HepG2 (cell line): Measurements from ENCODE around the gene EIF3J. TPM values are rescaled to one million over a fixed set of nuclear protein-coding genes. Genes with fewer than 3 reads are reported as not detected.

Experiments
- ATAC-seq: fragments of 200-7000 bp; cut with Tn5 transposase; 3 replicates; pipeline ENCODE4 v1.9.1; 2020; ENCODE audit warnings: mild to moderate bottlenecking, moderate library complexity
- BruUV-seq: library from RNA; stranded (reverse); fragments of 400-500 nt; replicated peaks from 2 replicates; lab custom pipeline; 2021; lab: Mats Ljungman, UMichigan
- CTCF ChIA-PET: fragments of 300-600 bp; formaldehyde crosslinking; extraction: SDS; loops from one replicate; lab custom pipeline; 2021; ENCODE audit warnings: low total read pairs, inconsistent platforms, low intra/inter-chr PET ratio; lab: Yijun Ruan, JAX
- POLR2A ChIA-PET: fragments of 350-600 bp; sonication (Branson Sonifier 250); formaldehyde crosslinking; loops from one replicate; lab custom pipeline; 2020; ENCODE audit warnings: antibody characterized with exemption, inconsistent platforms; lab: Yijun Ruan, JAX
- DNase-seq: peaks from one replicate; pipeline ENCODE4 v3.0.0-alpha.2; 2015; ENCODE audit warnings: low spot score
- FAIRE-seq: peaks from 3 replicates; lab custom pipeline; 2011; peaks lifted over from hg19 to GRCh38; lab: Jason Lieb, UNC
- H2AFZ ChIP-seq: one replicate; pipeline ENCODE4 v1.6.1; 2011; ENCODE audit warnings: low read length, inconsistent platforms
- H3K27ac ChIP-seq: fragments of 300-600 bp; 3 replicates; pipeline ENCODE4 v1.8.0; 2011; ENCODE audit warnings: mixed run types, mild to moderate bottlenecking, mixed read lengths, low read length, inconsistent platforms; ENCODE audit not compliant: insufficient read depth; ENCODE audit errors: extremely low read length
- H3K27me3 ChIP-seq, 2 experiments: fragments of 200-600 bp in 1 of 2; 2 replicates in 1 of 2; 3 replicates in 1 of 2; pipeline versions ENCODE4 v1.6.0 to v1.8.0; 2011; ENCODE audit warnings: low read length in 2 of 2, mild to moderate bottlenecking in 2 of 2, moderate library complexity in 2 of 2, inconsistent platforms in 1 of 2; ENCODE audit not compliant: insufficient read depth in 2 of 2, control insufficient read depth in 1 of 2
- H3K36me3 ChIP-seq, 2 experiments: fragments of 200-600 bp in 1 of 2; replicated peaks in 1 of 2; 2 replicates in 1 of 2; 3 replicates in 1 of 2; pipeline versions ENCODE4 v1.5.1 to v1.8.0; 2011; ENCODE audit warnings: low read length in 2 of 2, inconsistent platforms in 1 of 2; ENCODE audit not compliant: insufficient read depth in 2 of 2, control insufficient read depth in 1 of 2
- H3K4me1 ChIP-seq: 2 replicates; pipeline ENCODE4 v1.5.1; 2012; ENCODE audit warnings: low read length, inconsistent platforms; ENCODE audit not compliant: insufficient read depth
- H3K4me2 ChIP-seq: 2 replicates; pipeline ENCODE4 v1.6.0; 2011; ENCODE audit warnings: low read depth, low read length, inconsistent platforms
- H3K4me3 ChIP-seq, 3 experiments: fragments of 200-600 bp in 1 of 3; sonication (generic), shearing (Covaris generic) in 1 of 3; replicated peaks in 1 of 3; 2 replicates each; pipeline ENCODE4 v1.5.1; 2011 to 2016; ENCODE audit warnings: low read length in 3 of 3, inconsistent platforms in 2 of 3, low read depth in 2 of 3, mild to moderate bottlenecking in 2 of 3, control low read depth in 1 of 3, mixed read lengths in 1 of 3; ENCODE audit not compliant: insufficient read depth in 1 of 3
- H3K79me2 ChIP-seq: one replicate; pipeline ENCODE4 v1.6.1; 2011; ENCODE audit warnings: low read length, inconsistent platforms; ENCODE audit not compliant: insufficient read depth
- H3K9ac ChIP-seq: 2 replicates; pipeline ENCODE4 v1.6.0; 2011; ENCODE audit warnings: mild to moderate bottlenecking, low read depth, low read length, inconsistent platforms; ENCODE audit not compliant: insufficient read depth
- H3K9me3 ChIP-seq: 2 replicates; pipeline ENCODE4 v1.5.1; 2012; ENCODE audit warnings: mild to moderate bottlenecking, low read length
- H4K20me1 ChIP-seq: 2 replicates; pipeline ENCODE4 v1.6.0; 2011; ENCODE audit warnings: inconsistent platforms, mild to moderate bottlenecking, low read length, moderate library complexity; ENCODE audit not compliant: insufficient read depth
- CERS6 ChIP-seq: sonication (generic); formaldehyde crosslinking; IDR thresholded peaks from 2 replicates; pipeline ENCODE4 v1.5.0; 2020; ENCODE audit warnings: missing genetic modification reagents
- GLI4 ChIP-seq: sonication (generic); formaldehyde crosslinking; IDR thresholded peaks from 2 replicates; pipeline ENCODE4 v1.5.1; 2020; ENCODE audit warnings: missing genetic modification reagents, mild to moderate bottlenecking, moderate library complexity, borderline replicate concordance
- HDAC1 ChIP-seq: sonication (generic); formaldehyde crosslinking; IDR thresholded peaks from 2 replicates; pipeline ENCODE4 v1.5.1; 2020; ENCODE audit warnings: mild to moderate bottlenecking, missing genetic modification reagents
- HES4 ChIP-seq: sonication (generic); formaldehyde crosslinking; IDR thresholded peaks from 2 replicates; pipeline ENCODE4 v1.9.0; 2021; ENCODE audit warnings: mild to moderate bottlenecking, missing genetic modification reagents, borderline replicate concordance
- KLF15 ChIP-seq: sonication (generic); formaldehyde crosslinking; IDR thresholded peaks from 2 replicates; pipeline ENCODE4 v1.8.1; 2023; ENCODE audit warnings: borderline replicate concordance, mild to moderate bottlenecking, inconsistent platforms, missing genetic modification reagents, mixed read lengths
- PRDM4 ChIP-seq: sonication (generic); formaldehyde crosslinking; IDR thresholded peaks from 2 replicates; pipeline ENCODE4 v1.9.0; 2021; ENCODE audit warnings: missing genetic modification reagents, borderline replicate concordance
- RAD51 ChIP-seq: fragments of 450-650 bp; IDR thresholded peaks from 2 replicates; pipeline ENCODE4 v1.6.1; 2016; ENCODE audit warnings: borderline replicate concordance
- RARG ChIP-seq: sonication (generic); formaldehyde crosslinking; IDR thresholded peaks from 2 replicates; pipeline ENCODE4 v1.4.0; 2020; ENCODE audit warnings: low read depth, mild to moderate bottlenecking, missing genetic modification reagents
- REPIN1 ChIP-seq: sonication (generic); formaldehyde crosslinking; IDR thresholded peaks from 2 replicates; pipeline ENCODE4 v1.8.0; 2022; ENCODE audit warnings: missing genetic modification reagents, low read depth, mild to moderate bottlenecking, borderline replicate concordance
- ZNF282 ChIP-seq: fragments of 450-650 bp; IDR thresholded peaks from 2 replicates; pipeline ENCODE4 v1.6.1; 2018; ENCODE audit not compliant: partially characterized antibody
- ZNF326 ChIP-seq: sonication (generic); formaldehyde crosslinking; IDR thresholded peaks from 2 replicates; pipeline ENCODE4 v1.4.0; 2020; ENCODE audit warnings: missing genetic modification reagents, borderline replicate concordance
- ZNF331 ChIP-seq: sonication (generic); formaldehyde crosslinking; IDR thresholded peaks from 2 replicates; pipeline ENCODE4 v1.4.0; 2020; ENCODE audit warnings: missing genetic modification reagents
- ZNF496 ChIP-seq: sonication (generic); formaldehyde crosslinking; IDR thresholded peaks from 2 replicates; pipeline ENCODE4 v1.8.1; 2023; ENCODE audit warnings: mild to moderate bottlenecking, moderate library complexity, missing genetic modification reagents; ENCODE audit not compliant: insufficient replicate concordance
- ZNF512B ChIP-seq: sonication (generic); formaldehyde crosslinking; IDR thresholded peaks from 2 replicates; pipeline ENCODE4 v1.5.1; 2020; ENCODE audit warnings: missing genetic modification reagents, mild to moderate bottlenecking, borderline replicate concordance
- ZNF567 ChIP-seq: sonication (generic); formaldehyde crosslinking; IDR thresholded peaks from 2 replicates; pipeline ENCODE4 v1.8.1; 2023; ENCODE audit warnings: mild to moderate bottlenecking, missing genetic modification reagents, borderline replicate concordance
- ZNF766 ChIP-seq: sonication (generic); formaldehyde crosslinking; IDR thresholded peaks from 2 replicates; pipeline ENCODE4 v1.5.0; 2020; ENCODE audit warnings: missing genetic modification reagents, borderline replicate concordance
- WGBS: methylation state at CpG from one replicate; pipeline ENCODE4 v1.1.6; 2017; ENCODE audit warnings: low lambda C conversion rate; 5-methylcytosine and 5-hydroxymethylcytosine counted together
- in situ Hi-C: cut with HindIII; loops from 2 replicates; pipeline ENCODE4 v1.10.0; 2017; ENCODE audit warnings: low pct_unique_long_range_greater_than_20kb; ENCODE audit not compliant: extremely low pct_ligation_motif_present
- intact Hi-C: fragments of 100-400 bp; cut with micrococcal nuclease; formaldehyde crosslinking; loops from one replicate; pipeline ENCODE4 v1.10.0; 2022; ENCODE audit not compliant: unreplicated experiment
- polyA plus RNA-seq, 8 experiments: library from polyadenylated mRNA; depleted of rRNA in 3 of 8; stranded (reverse) in 7 of 8; unstranded in 1 of 8; fragments of >200 nt; fragmentation: Illumina TruSeq in 4 of 8; extraction: Trizol in 4 of 8; gene quantifications; 2 replicates each; pipeline versions ENCODE4 v1.2.1 to v1.2.3, GENCODE V29; 2011 to 2016; ENCODE audit warnings: low read depth in 4 of 8, missing spikeins in 1 of 8, mixed read lengths in 1 of 8; ENCODE audit not compliant: insufficient read depth in 1 of 8
- total RNA-seq, 5 experiments: library from RNA; depleted of rRNA; stranded (reverse); fragments of >200 nt; fragmentation: Illumina TruSeq; extraction: Trizol; gene quantifications; 2 replicates each; pipeline ENCODE4 v1.2.3, GENCODE V29; 2016; ENCODE audit warnings: low read depth in 1 of 5

The EIF3J gene
- total and polyA plus RNA-seq, 2 of the 13 experiments (the other 11 are each of a cell fraction or from before 2014, with no cell fraction given) = 51.7 to 69.2 TPM

GRCh38 chr15:44535092-44535491 lies 1.9 kb upstream of the EIF3J start:
- ChIA-PET CTCF (no interaction called here), POLR2A (no interaction called here)
- intact Hi-C loops = no loop called here
- Histone ChIP-seq H3K4me1 (peaks cover 24% of the 10 kb centered on the region), H3K9ac (no peak overlapping the region), H3K4me2 (peak overlapping the region; percentile 79), H3K79me2 (peaks cover 25% of the 10 kb centered on the region), H3K36me3 (0 out of 5 replicates have a peak, but pooled peaks cover 0 to 2% of the 10 kb centered on the region in 2 experiments), H3K27me3 (no peaks in the 10 kb centered on the region; a peak in 1 of 5 replicates), H4K20me1 (peaks cover 12% of the 10 kb centered on the region; the same call in 1 of the 2 replicates), H3K4me3 (peak overlapping the region in 1 of 3 experiments; percentile 82; a peak in 1 of 6 replicates), H3K27ac (no peak overlapping the region), H3K9me3 (no peaks in the 10 kb centered on the region), H2AFZ (no peak overlapping the region)
- no TSS peak for BruUV-seq
- DNase-seq (no peak), ATAC-seq (no peak), FAIRE-seq (no peak)
- WGBS = 97% methylated on average over 8 of the region's 8 CpGs
- in situ Hi-C loops = no loop called here
- TF ChIP-seq KLF15 (CRISPR knock-in tag) (no peak), HES4 (CRISPR knock-in tag) (no peak), PRDM4 (CRISPR knock-in tag) (no peak), ZNF326 (no peak), HDAC1 (CRISPR knock-in tag) (no peak), REPIN1 (CRISPR knock-in tag) (no peak), GLI4 (CRISPR knock-in tag) (no peak), RARG (CRISPR knock-in tag) (no peak), RAD51 (no peak), CERS6 (CRISPR knock-in tag) (no peak), ZNF496 (no peak), ZNF567 (CRISPR knock-in tag) (no peak), ZNF282 (no peak), ZNF331 (CRISPR knock-in tag) (no peak), ZNF512B (CRISPR knock-in tag) (no peak), ZNF766 (CRISPR knock-in tag) (no peak)
